Hepatocyte (in vitro differentiated cells): ENCODE data around the gene SLAMF7. TPM values are rescaled to one million over a fixed set of nuclear protein-coding genes. Genes with fewer than 3 reads are reported as not detected.

Source experiments
- DNase-seq: peaks from one replicate; pipeline ENCODE4 v3.0.0-alpha.2; 2016; ENCODE audit warnings: low spot score
- H2AFZ ChIP-seq: fragments of 200-600 bp; sonication (generic); 2 replicates; pipeline ENCODE4 v1.6.0; 2016; ENCODE audit warnings: antibody characterized with exemption, mild to moderate bottlenecking
- H3K27ac ChIP-seq: fragments of 200-600 bp; sonication (generic); 2 replicates; pipeline ENCODE4 v1.5.1; 2016; ENCODE audit warnings: mild to moderate bottlenecking
- H3K27me3 ChIP-seq: fragments of 200-600 bp; sonication (generic); 2 replicates; pipeline ENCODE4 v1.6.1; 2016
- H3K36me3 ChIP-seq: fragments of 200-600 bp; sonication (generic); replicated peaks from 2 replicates; pipeline ENCODE4 v1.5.1; 2016; ENCODE audit warnings: low read depth; ENCODE audit not compliant: insufficient read depth
- H3K4me1 ChIP-seq: fragments of 200-600 bp; sonication (generic); 2 replicates; pipeline ENCODE4 v1.5.1; 2016; ENCODE audit warnings: mild to moderate bottlenecking, moderate library complexity; ENCODE audit not compliant: insufficient read depth
- H3K4me2 ChIP-seq: fragments of 200-600 bp; sonication (generic); 2 replicates; pipeline ENCODE4 v1.6.0; 2016
- H3K4me3 ChIP-seq: fragments of 200-600 bp; sonication (generic); 2 replicates; pipeline ENCODE4 v1.5.1; 2016; ENCODE audit warnings: mild to moderate bottlenecking
- H3K79me2 ChIP-seq: fragments of 200-600 bp; sonication (generic); 2 replicates; pipeline ENCODE4 v1.6.0; 2017; ENCODE audit warnings: mild to moderate bottlenecking
- H3K9me2 ChIP-seq: fragments of 200-600 bp; sonication (generic); replicated peaks from 2 replicates; pipeline ENCODE4 v1.6.0; 2017; ENCODE audit warnings: mild to moderate bottlenecking; ENCODE audit not compliant: insufficient read depth
- H3K9me3 ChIP-seq: fragments of 200-600 bp; sonication (generic); 2 replicates; pipeline ENCODE4 v1.5.1; 2016; ENCODE audit warnings: low read depth, mild to moderate bottlenecking
- H4K20me1 ChIP-seq: fragments of 200-600 bp; sonication (generic); 2 replicates; pipeline ENCODE4 v1.6.0; 2016; ENCODE audit warnings: mild to moderate bottlenecking; ENCODE audit not compliant: insufficient read depth, poor library complexity, severe bottlenecking
- CTCF ChIP-seq: fragments of 200-600 bp; sonication (generic); IDR thresholded peaks from 2 replicates; pipeline ENCODE4 v1.5.1; 2016; ENCODE audit warnings: antibody characterized with exemption, mild to moderate bottlenecking; ENCODE audit not compliant: poor library complexity
- EZH2 ChIP-seq: fragments of 200-600 bp; sonication (generic); IDR thresholded peaks from 2 replicates; pipeline ENCODE4 v1.6.1; 2016; ENCODE audit warnings: antibody characterized with exemption, mild to moderate bottlenecking, borderline replicate concordance
- EZH2phosphoT487 ChIP-seq: fragments of 200-600 bp; sonication (generic); IDR thresholded peaks from one replicate; pipeline ENCODE4 v1.6.1; 2018; ENCODE audit warnings: antibody characterized with exemption, mild to moderate bottlenecking, low read depth, moderate library complexity; ENCODE audit not compliant: unreplicated experiment, severe bottlenecking
- WGBS: methylation state at CpG from one replicate; pipeline ENCODE4 v1.1.6; 2016; ENCODE audit warnings: low lambda C conversion rate; ENCODE audit errors: missing lambda C conversion rate; 5-methylcytosine and 5-hydroxymethylcytosine counted together
- polyA plus RNA-seq: library from polyadenylated mRNA; unstranded; fragments of >200 nt; fragmentation: Nextera tagmentation; extraction: Ambion mirVana; gene quantifications from 2 replicates; pipeline ENCODE4 v1.2.1, GENCODE V29; 2016
- total RNA-seq: library from RNA; depleted of rRNA; stranded (reverse); fragments of >200 nt; gene quantifications from 2 replicates; pipeline ENCODE4 v1.2.3, GENCODE V29; 2014

SLAMF7 gene
- total and polyA plus RNA-seq, 2 experiments from 2014 or later = 0.07 TPM; not detected in 1

GRCh38 chr1:160746836-160747500 lies 7.9 kb downstream of the SLAMF7 start:
- H3K4me2 ChIP-seq = no peak overlapping the region
- WGBS = 68% methylated on average over 7 of the region's 7 CpGs

GRCh38 chr1:160747717-160748116 lies 8.7 kb downstream of the SLAMF7 start:
- Histone ChIP-seq H3K36me3 (no peaks in the 10 kb centered on the region), H3K4me3 (no peak overlapping the region), H3K27me3 (no peaks in the 10 kb centered on the region), H3K27ac (no peak overlapping the region), H4K20me1 (no peaks in the 10 kb centered on the region), H3K4me1 (peaks cover 3% of the 10 kb centered on the region), H3K9me2 (no peaks in the 10 kb centered on the region), H3K79me2 (no peaks in the 10 kb centered on the region), H3K4me2 (no peak overlapping the region), H2AFZ (no peak overlapping the region), H3K9me3 (no peaks in the 10 kb centered on the region)
- no peak for TF ChIP-seq EZH2phosphoT487
- TF ChIP-seq EZH2 = no peak
- TF ChIP-seq CTCF = no peak
- no peak for DNase-seq

More at GRCh38 chr1:160746836-160747500, 7.9 kb downstream of the SLAMF7 start:
- Histone ChIP-seq H3K27ac (no peak overlapping the region), H3K36me3 (no peaks in the 10 kb centered on the region), H3K9me3 (no peaks in the 10 kb centered on the region), H4K20me1 (no peaks in the 10 kb centered on the region), H3K27me3 (no peaks in the 10 kb centered on the region), H3K4me3 (no peak overlapping the region), H2AFZ (no peak overlapping the region), H3K4me1 (no peaks in the 10 kb centered on the region), H3K79me2 (no peaks in the 10 kb centered on the region), H3K9me2 (no peaks in the 10 kb centered on the region)
- no peak for TF ChIP-seq EZH2phosphoT487
- TF ChIP-seq EZH2 = no peak
- TF ChIP-seq CTCF = no peak
- DNase-seq = no peak

- Histone ChIP-seq H3K27ac (no peak overlapping the region), H3K4me1 (peaks cover 4% of the 10 kb centered on the region), H4K20me1 (no peaks in the 10 kb centered on the region), H3K36me3 (no peaks in the 10 kb centered on the region), H2AFZ (no peak overlapping the region), H3K9me2 (no peaks in the 10 kb centered on the region), H3K9me3 (no peaks in the 10 kb centered on the region), H3K27me3 (no peaks in the 10 kb centered on the region), H3K4me2 (no peak overlapping the region), H3K4me3 (no peak overlapping the region), H3K79me2 (no peaks in the 10 kb centered on the region)
- 89% methylated on average over 10 of the region's 10 CpGs for WGBS
- TF ChIP-seq CTCF (no peak), EZH2 (no peak), EZH2phosphoT487 (no peak)
- no peak for DNase-seq
Measured at GRCh38 chr1:160748181-160748877, 9.3 kb downstream of the SLAMF7 start.
